ENCODE results near the gene KRT79. TPM values are rescaled to one million over a fixed set of nuclear protein-coding genes. Genes with fewer than 3 reads are reported as not detected.

The KRT79 gene
- total and polyA plus RNA-seq, 11 donors: 0.24 TPM; not detected in 10

GRCh38 chr12:52790427-52791270, 43.5 kb downstream of the KRT79 start:
- intact Hi-C loops (cut with DNase I): no loop called here

GRCh38 chr12:52789637-52790426, 44.3 kb downstream of the KRT79 start:
- H3K36me3 ChIP-seq: no peaks in the 10 kb centered on the region
- ATAC-seq (no peak), DNase-seq (no peak)
- no peak for TF ChIP-seq CTCF (IDR thresholded peaks at IDR 0.05)
- TF ChIP-seq POLR2A (IDR thresholded peaks at IDR 0.05): no peak
- H3K27me3 ChIP-seq: peaks cover 0 to 46% (median 20%) of the 10 kb centered on the region in 9 donors
- H3K4me1 ChIP-seq: peaks cover 0 to 6% (median 0%) of the 10 kb centered on the region in 12 donors
- H3K9me3 ChIP-seq: no peaks in the 10 kb centered on the region
- intact Hi-C loops (cut with DNase I): no loop called here
- H3K4me3 ChIP-seq: no peak overlapping the region
- 23 to 43% (median 29%) methylated on average over 27 to 50 of the region's 50 CpGs for WGBS, 4 donors
- H3K27ac ChIP-seq: no peak overlapping the region

More at GRCh38 chr12:52790427-52791270, 43.5 kb downstream of the KRT79 start:
- no peak for TF ChIP-seq CTCF (IDR thresholded peaks at IDR 0.05)
- no peak for TF ChIP-seq POLR2A (IDR thresholded peaks at IDR 0.05)
- Histone ChIP-seq H3K36me3 (no peaks in the 10 kb centered on the region), H3K27ac (no peak overlapping the region), H3K27me3 (peaks cover 0 to 46% (median 20%) of the 10 kb centered on the region in 9 donors), H3K4me1 (peaks cover 0 to 6% (median 0%) of the 10 kb centered on the region in 12 donors), H3K4me3 (no peak overlapping the region), H3K9me3 (no peaks in the 10 kb centered on the region)
- DNase-seq (no peak), ATAC-seq (no peak)
- 55 to 61% (median 59%) methylated on average over 19 of the region's 19 CpGs for WGBS, 4 donors

GRCh38 chr12:52788876-52789636, 45.1 kb downstream of the KRT79 start:
- Histone ChIP-seq H3K27ac (no peak overlapping the region), H3K9me3 (no peaks in the 10 kb centered on the region), H3K4me3 (no peak overlapping the region), H3K36me3 (no peaks in the 10 kb centered on the region), H3K27me3 (peaks cover 0 to 46% (median 20%) of the 10 kb centered on the region in 9 donors), H3K4me1 (peaks cover 0 to 6% (median 0%) of the 10 kb centered on the region in 12 donors)
- no peak for TF ChIP-seq CTCF (IDR thresholded peaks at IDR 0.05)
- no peak for TF ChIP-seq POLR2A (IDR thresholded peaks at IDR 0.05)
- ATAC-seq (no peak), DNase-seq (no peak)
- intact Hi-C loops (cut with DNase I): no loop called here
- 90 to 95% (median 93%) methylated on average over 11 of the region's 11 CpGs for WGBS, 4 donors

Measured in heart left ventricle (tissue), 16 donors.